C1 segment of cervical spinal cord (tissue), 14 donors: ENCODE data around the gene SMURF1.

Experiments
- DNase-seq, 14 donors: peaks; one replicate each; lab custom pipeline; 2025; lab: John Stamatoyannopoulos, UW

Gene SMURF1

GRCh38 chr7:99005776-99006175 is 138.1 kb downstream of the SMURF1 start:
- DNase-seq = peak in 1 of 14 donors; percentile 44

DNA sequence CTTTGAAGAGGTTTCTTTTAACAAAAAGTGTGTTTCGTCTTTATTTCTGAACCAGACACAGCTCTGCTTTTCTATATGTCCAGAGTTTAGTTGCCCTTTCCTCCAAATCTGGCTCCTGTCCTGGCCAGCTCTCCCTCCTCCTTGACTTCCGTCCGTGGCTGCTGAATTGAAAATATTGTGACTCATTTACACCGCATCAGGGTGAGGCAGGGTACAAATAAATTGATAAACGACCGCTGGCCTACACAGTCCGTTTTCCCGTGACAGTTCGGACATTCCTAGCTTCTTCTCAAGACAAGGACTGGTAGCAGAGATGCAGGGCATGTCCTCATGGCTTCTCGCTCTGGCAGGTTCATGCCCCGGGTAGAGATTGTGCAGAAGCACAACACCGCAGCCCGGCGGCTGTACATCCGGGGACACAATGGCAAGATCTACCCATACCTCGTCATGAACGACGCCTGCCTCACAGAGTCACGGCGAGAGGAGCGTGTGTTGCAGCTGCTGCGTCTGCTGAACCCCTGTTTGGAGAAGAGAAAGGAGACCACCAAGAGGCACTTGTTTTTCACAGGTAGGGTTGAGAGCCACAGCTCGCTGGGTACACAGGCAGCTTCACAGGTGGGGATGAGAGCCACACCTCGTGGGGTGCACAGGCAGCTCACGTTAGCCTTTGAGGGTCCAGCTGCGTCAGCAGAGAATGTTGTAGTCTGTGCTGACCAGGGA is 139.0 kb downstream of the SMURF1 start:
- no peak for DNase-seq

DNA sequence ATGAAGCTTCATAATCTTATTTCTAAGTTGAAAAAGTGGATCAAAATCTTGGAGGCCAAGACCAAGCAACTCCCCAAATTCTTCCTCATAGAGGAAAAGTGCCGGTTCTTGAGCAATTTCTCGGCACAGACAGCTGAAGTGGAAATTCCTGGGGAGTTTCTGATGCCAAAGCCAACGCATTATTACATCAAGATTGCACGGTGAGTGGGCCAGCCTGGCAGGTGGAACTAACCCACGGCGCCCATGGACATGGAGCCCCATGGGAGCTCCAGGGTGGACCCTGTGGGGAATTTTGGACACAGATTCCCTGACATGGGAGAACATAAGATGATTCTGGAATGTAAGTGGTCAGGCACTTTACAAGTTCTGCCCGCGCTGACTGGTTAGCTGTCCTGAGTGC is 139.7 kb downstream of the SMURF1 start:
- DNase-seq = no peak

DNA sequence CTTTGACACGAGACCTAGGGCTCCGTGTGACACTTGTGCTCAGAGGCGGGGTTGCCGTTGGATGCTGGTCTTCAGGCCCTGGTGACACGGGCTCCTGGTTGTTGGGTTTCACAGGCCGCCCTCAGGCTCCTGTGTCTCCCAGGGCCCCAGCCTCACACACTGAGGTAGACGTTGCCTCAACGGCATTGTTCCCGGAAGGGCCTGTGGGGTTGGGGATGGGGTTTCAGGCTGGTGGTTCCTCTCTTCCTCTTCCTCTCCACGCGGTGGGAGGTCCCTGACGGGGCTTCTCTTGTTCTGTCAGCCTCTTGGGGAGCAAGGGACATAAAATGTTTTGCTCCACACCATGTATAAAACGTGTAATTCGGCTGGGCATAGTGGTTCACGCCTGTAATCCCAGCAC is 140.5 kb downstream of the SMURF1 start:
- no peak for DNase-seq

- peak in 1 of 14 donors; percentile 22 for DNase-seq
These were observed 141.1 kb downstream of the SMURF1 start for GRCh38 chr7:99002827-99003212.

- no peak for DNase-seq
These were observed 141.6 kb downstream of the SMURF1 start for GRCh38 chr7:99002148-99002826.

DNA sequence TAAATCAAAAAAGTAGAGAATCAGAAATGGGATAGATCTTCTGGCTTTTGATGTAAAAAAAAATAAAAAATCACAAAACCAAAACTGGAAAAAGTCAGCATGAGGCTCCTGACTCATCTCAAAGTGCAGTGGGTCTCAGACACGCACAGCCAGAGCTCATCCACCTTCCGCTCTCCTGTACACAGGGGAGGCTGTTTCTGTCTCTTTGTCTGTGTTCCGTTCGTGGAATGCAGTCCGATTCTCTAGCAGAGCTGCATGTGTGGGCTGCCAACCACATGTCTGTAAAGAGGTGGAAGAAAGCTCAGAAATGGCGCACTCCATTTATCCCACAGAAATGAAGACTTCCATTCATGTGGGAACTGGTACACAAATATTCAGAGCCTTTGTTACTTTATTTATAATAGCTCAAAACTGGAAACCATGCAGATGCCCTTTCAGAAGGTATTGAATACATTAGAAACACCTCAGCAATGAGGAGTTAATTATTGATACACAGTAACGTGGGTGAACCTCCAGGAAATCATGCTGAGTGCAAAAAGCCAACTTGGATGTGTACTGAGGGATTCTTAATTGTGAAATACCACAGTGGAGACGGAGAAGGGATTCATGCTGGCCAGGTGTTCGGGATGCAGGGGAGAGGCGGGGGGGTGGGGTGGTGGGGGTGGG is 142.3 kb downstream of the SMURF1 start:
- DNase-seq = no peak

DNA sequence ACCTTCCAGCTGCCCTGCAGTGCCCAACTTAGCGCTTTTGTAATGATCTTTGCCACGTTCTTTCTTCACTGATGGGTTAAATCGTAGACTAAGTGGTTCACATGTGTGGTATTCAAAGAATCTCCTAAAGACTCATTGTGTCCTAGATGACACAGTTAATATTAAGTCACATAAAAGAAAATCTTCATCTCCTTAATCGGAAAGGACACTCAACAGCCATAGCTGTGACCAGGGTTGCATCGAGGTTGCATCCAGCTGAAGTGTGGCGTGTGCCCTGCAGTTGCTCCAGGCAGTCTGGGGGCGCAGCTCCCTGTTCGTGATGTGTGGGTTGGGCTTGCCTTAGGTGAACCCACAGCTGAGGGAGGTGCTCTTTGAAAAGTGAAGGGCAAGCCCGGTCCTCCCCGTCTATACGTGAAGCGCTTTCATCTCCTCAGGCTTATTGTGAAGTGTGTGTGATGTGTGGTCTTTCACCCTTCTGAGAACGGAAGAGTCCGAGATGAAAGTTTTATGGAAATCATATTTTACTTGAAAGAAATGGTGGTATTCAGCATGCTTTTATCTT is 142.9 kb downstream of the SMURF1 start:
- no peak for DNase-seq

DNA sequence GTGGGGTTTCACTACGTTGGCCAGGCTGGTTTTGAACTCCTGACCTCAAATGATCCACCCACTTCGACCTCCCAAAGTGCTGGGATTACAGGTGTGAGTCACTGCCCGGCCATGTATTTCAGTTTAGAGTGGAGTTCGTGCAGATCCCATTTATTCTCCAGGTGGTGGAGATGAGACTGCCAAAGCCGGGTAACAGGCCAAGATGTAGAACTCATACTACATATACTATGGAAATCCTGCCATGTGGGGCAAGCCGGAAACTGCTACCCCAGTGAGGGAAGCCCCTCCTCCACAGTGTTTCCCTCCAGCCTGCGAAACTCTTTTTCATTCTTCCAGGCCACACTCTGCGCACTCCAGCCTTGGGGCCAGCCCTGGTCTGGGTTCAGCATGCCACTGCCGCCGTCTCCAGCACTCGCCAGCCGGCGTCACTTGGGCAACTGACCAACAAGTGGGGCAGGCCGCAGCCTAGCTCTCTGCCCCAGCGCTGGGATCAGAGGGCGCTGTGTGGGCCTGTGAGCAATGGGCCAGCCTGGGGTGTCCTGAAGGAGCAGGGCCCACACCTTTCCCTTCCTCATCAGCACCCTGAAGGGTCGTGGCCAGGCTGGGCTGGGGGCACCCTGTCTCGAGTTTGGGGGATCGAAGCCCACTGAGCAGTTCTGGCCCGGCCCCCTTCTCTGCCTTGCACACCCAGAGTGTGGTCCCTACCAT is 143.6 kb downstream of the SMURF1 start:
- DNase-seq = no peak

DNA sequence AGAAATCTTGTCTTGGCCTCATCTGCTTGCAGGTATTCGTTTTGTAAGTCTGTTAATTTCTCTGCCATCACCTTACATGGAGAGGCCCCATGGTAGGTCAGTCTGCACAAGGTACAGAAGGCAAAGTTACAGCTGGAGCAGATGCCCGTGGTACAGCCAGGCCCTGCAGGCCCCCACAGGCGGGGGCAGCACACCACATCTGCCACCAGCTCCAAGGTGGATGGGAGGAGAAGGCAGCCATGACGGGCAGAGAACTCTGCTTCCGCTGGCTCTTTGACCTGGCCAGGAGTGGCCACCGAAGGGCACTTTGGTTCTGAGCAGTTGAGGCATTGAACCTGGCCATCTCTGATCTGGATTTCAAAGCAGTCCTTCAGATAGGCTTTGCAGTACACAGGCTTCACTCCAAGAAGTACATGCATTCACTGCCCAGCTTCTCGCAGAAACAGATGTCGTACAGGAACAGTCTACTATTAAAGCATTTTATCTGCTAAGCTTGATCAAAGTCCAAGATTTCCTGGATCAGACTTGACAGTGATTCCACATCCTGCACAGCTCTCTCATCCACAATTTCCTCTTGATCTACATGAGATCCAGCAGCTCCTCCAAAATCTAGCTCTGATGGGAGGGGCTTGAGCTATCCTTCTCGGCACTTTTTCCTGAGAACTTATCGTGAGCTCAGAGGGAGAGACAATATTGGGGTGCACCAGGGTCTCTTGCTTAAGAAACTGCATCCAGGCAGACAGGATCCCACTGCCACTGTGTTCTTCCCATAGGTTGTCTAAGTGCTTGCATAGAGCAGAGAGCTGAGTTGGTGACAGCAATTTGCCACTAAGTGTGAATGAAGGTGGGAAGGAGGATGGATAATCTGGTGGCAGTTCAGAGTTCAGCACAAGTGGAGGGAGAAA is 144.8 kb downstream of the SMURF1 start:
- no peak for DNase-seq

DNA sequence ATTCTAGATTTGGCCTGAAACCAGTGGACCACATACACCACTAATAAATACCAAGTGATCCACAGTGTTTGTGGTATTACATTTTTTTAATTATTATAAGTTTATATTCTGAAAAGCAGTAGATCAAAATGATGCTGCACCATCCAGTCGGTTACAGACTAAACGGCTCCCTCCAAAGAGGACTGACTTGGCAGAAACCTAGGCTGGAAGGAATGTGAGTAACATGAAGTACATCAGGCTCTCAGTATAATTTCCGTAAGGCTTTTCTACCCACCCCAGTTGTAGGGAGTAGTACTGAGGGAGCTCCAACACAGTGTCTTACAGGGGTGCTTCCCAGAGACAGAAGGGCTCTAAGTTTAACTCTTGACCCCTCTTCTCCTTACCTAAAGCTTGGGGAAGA is 146.1 kb downstream of the SMURF1 start:
- no peak for DNase-seq

GRCh38 chr7:98996150-98996552 is 147.8 kb downstream of the SMURF1 start:
- DNase-seq = no peak

DNA sequence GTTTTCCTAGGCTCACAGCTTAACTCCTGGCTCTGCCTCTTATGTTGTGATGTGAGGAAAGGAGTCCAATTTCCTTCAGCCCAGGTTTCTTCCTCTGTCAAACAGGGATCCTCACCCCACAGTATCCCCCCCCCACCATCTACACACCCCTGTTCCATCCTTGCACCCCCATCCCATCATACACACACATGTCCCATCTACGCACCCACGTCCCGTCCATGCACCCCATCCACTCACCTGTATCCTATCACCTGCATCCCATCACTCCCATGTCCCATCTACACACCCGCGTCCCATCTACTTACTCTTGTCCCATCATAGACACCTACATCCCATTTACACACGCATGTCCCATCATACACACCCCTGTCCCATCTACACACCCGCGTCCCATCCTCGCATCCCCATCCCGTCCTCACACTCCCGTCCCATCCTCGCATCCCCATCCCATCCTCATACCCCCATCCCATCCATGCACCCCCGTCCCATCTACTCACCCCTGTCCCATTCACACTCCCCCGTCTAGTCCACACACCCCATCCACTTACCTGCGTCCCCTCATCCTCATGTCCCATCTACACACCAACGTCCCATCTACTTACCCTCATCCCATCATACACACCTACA is 148.3 kb downstream of the SMURF1 start:
- no peak for DNase-seq

DNA sequence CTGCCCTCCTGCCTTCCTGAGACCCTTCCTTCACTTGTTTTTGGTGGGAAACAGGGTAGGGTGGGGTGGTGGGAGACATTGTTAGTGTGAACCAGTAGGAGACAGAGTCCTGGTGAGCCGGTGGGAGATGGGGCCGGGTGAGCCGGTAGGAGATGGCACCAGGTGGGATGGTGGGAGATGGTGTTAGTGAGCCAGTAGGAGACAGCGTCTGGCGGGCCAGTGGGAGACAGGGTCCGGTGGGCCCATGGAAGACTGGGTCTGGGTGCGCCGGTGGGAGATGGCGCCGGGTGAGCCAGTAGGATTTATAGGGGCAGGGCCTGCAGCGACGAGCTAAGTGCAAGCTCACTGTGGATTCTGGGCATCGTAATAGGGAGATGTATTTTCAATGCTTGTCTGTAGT is 148.8 kb downstream of the SMURF1 start:
- DNase-seq = no peak

- DNase-seq = no peak
These were observed 149.6 kb downstream of the SMURF1 start for GRCh38 chr7:98994046-98994944.

DNA sequence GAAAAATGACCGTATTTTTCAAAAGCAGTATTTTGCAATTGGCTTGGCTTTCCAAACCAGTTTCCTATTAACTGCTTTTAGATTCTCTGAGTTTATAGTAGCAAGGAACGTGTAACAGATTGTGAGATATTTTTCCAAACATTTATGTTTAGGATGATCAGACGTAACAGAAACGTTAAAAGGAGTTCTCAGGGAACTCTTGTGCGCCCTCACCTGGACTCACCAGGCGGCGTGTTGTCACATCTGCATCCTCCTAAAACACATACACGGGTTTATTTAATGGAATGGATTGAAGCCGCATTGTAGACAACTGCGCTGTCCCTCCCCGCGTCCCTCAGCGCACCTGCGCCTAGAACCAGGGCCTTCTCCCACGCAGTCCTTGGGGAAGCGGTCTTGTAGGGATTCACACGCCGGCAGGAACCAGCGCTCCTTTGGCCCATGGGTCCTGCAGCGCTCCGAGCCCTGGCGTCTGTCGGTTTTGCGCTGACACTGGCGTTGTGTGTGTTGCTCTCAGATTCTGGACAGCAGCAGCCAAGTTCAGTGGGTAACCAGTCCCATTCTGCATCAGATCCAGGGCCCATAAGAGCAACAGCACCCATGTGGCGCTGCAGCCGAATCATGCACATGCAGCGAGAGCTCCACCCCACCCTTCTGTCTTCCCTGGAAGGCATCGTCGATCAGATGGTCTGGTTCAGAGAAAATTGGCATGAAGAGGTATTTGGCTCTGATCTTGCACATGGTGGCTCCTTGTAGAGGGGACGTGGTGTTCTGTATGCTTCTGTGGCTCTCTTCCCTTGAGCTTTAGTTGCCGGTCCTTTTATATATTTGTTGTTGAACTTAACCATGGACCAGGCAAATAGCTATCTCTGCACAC is 150.6 kb downstream of the SMURF1 start:
- peak in 1 of 14 donors; percentile 95 for DNase-seq

GRCh38 chr7:98992076-98992475 is 151.8 kb downstream of the SMURF1 start:
- no peak for DNase-seq

DNA sequence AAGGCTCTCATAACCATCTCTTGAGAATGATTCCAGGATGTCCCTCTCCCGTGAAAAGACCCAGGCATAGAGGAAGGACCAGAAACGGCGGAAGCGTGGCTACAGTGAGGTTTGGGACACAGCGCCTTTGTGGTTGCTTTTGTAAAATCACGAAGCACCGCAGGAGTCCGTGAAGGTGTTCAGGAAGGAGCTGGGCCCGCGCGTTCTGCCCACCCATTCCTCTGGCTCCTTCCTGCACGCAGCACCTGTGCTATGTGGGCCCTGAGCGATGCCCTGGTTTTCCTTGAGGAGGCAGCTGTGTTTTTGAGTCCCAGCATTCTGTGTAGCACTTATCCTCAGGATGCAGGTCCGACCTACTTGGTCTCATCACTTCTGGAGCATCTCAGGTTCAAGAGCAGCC is 152.8 kb downstream of the SMURF1 start:
- no peak for DNase-seq
